Measurements from ENCODE around the gene ATF6B.
A peak's percentile ranks its signal among the peaks of the same experiment; 100 is the strongest.

ATF6B gene

DNA sequence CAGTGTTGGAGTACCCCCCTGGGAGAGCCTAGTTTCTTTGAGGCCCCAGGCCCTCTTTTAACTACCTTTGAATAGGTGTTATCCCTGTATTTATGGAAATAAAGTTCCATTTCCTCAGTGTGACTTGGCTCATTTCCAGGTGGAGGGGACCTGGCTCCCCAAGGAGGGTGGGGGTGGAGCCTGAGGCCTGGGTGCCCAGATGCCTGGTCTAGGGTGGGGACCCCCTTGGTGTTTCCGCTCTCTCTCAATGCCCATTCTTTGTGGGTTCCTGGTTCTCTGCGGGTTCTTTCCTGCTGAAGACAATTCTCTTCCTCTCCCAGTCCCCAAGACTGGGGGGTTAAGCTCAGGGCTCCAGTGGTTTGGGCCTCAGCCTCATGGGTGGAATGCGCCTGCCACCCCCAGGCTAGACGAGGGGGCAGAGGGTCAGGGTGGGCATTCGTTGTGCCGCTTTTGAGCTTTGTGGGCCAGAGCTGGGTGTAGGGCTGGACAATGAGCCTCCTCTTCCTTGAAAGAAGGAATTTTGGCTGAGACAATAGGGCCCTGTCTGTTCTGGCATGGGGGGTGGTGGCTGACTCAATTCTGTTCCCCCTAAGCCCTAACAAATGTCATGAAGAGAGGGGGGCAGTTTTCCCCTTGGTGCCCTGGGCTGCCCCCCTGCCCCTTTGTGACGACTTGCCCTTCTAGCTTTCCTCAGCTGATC is 35.7 kb upstream of the ATF6B start:
- WGBS: 100% methylated on average over 6 of the region's 7 CpGs
- H2AFZ ChIP-seq (ENCODE audit: low read depth, low read length): no peak overlapping the region

DNA sequence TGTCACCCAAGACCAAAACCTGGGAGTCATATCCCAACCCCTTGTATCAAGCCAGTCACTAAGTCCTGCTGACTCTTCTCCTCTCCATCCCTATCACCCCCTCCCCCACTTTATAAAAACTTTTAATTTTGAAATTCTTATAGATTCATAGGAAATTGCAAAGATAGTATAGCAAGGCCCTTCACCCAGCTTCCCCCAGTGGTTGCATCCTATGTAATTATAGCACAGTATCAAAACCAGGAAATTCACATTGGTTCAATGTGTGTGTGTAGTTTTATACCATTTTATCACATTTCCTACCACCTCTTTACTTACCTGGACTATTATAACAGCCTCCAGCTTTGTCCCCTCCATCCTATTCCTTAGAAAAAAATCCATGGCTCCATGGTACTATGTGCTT is 30.0 kb upstream of the ATF6B start:
- no peak overlapping the region for H4K91ac ChIP-seq (ENCODE audit: low read length)
- no peaks in the 10 kb centered on the region for H3K9me3 ChIP-seq (ENCODE audit: control insufficient read depth, low read length)
- H3K4me2 ChIP-seq (ENCODE audit: low read length, poor library complexity, severe bottlenecking): no peak overlapping the region
- no peaks in the 10 kb centered on the region for H3K27me3 ChIP-seq (ENCODE audit: control insufficient read depth in 1 of 2, insufficient read depth in 1 of 2, low read length in 2 of 2)
- H2AK5ac ChIP-seq (ENCODE audit: low read length, severe bottlenecking): no peak overlapping the region
- no peak overlapping the region for H2BK120ac ChIP-seq (ENCODE audit: low read depth, low read length)
- no peak overlapping the region for H2BK5ac ChIP-seq (ENCODE audit: low read depth, low read length, poor library complexity, severe bottlenecking)
- no peak overlapping the region for H3K4ac ChIP-seq (ENCODE audit: low read depth in 1 of 2, low read length in 2 of 2)
- H3K14ac ChIP-seq (ENCODE audit: low read length in 2 of 2): no peak overlapping the region
- no peak overlapping the region for H2BK15ac ChIP-seq (ENCODE audit: low read depth, poor library complexity, severe bottlenecking)
- H3K4me1 ChIP-seq (ENCODE audit: control insufficient read depth, insufficient read depth, low read depth, low read length): peaks cover 16% of the 10 kb centered on the region
- no peak overlapping the region for H3K23ac ChIP-seq (ENCODE audit: low read length in 2 of 2)
- no peak overlapping the region for H2BK12ac ChIP-seq (ENCODE audit: low read length in 2 of 2)
- no peak overlapping the region for H3K18ac ChIP-seq (ENCODE audit: low read depth in 1 of 2, low read length in 2 of 2)
- H3K79me1 ChIP-seq (replicated peaks; ENCODE audit: low read length, poor library complexity, severe bottlenecking): peaks cover 18% of the 10 kb centered on the region
- no peak overlapping the region for H4K8ac ChIP-seq (ENCODE audit: low read length)
- H2AFZ ChIP-seq (ENCODE audit: low read depth, low read length): no peak overlapping the region
- peaks cover 30 to 42% of the 10 kb centered on the region in 2 experiments for H3K36me3 ChIP-seq (ENCODE audit: control insufficient read depth in 1 of 2, insufficient read depth in 2 of 2, low read depth in 1 of 2, low read length in 2 of 2)
- no peak overlapping the region for H3K9ac ChIP-seq (ENCODE audit: low read length)
- no peak overlapping the region for H3K4me3 ChIP-seq (ENCODE audit: insufficient read depth in 1 of 2, low read depth in 1 of 2, low read length in 2 of 2)
- H3K27ac ChIP-seq (ENCODE audit: low read length, poor library complexity, severe bottlenecking): no peak overlapping the region
- no peak for DNase-seq

More for the DNA sequence above, 35.7 kb upstream of the ATF6B start:
- no peak overlapping the region for H4K91ac ChIP-seq (ENCODE audit: low read length)
- no peak overlapping the region for H3K27ac ChIP-seq (ENCODE audit: low read length, poor library complexity, severe bottlenecking)
- no peak overlapping the region for H3K4ac ChIP-seq (ENCODE audit: low read depth in 1 of 2, low read length in 2 of 2)
- no peak overlapping the region for H4K8ac ChIP-seq (ENCODE audit: low read length)
- no peak overlapping the region for H3K4me3 ChIP-seq (ENCODE audit: insufficient read depth in 1 of 2, low read depth in 1 of 2, low read length in 2 of 2)
- H2BK12ac ChIP-seq (ENCODE audit: low read length in 2 of 2): no peak overlapping the region
- no peak overlapping the region for H2BK120ac ChIP-seq (ENCODE audit: low read depth, low read length)
- H3K23ac ChIP-seq (ENCODE audit: low read length in 2 of 2): no peak overlapping the region
- H3K4me2 ChIP-seq (ENCODE audit: low read length, poor library complexity, severe bottlenecking): no peak overlapping the region
- no peak overlapping the region for H2BK5ac ChIP-seq (ENCODE audit: low read depth, low read length, poor library complexity, severe bottlenecking)
- H3K9ac ChIP-seq (ENCODE audit: low read length): no peak overlapping the region
- H3K36me3 ChIP-seq (ENCODE audit: control insufficient read depth in 1 of 2, insufficient read depth in 2 of 2, low read depth in 1 of 2, low read length in 2 of 2): peaks cover 53 to 55% of the 10 kb centered on the region in 2 experiments
- no peaks in the 10 kb centered on the region for H3K27me3 ChIP-seq (ENCODE audit: control insufficient read depth in 1 of 2, insufficient read depth in 1 of 2, low read length in 2 of 2)
- no peak for DNase-seq
- H3K9me3 ChIP-seq (ENCODE audit: control insufficient read depth, low read length): no peaks in the 10 kb centered on the region
- H3K4me1 ChIP-seq (ENCODE audit: control insufficient read depth, insufficient read depth, low read depth, low read length): peaks cover 4% of the 10 kb centered on the region
- no peak overlapping the region for H2AK5ac ChIP-seq (ENCODE audit: low read length, severe bottlenecking)
- H3K79me1 ChIP-seq (replicated peaks; ENCODE audit: low read length, poor library complexity, severe bottlenecking): peaks cover 12% of the 10 kb centered on the region
- H3K18ac ChIP-seq (ENCODE audit: low read depth in 1 of 2, low read length in 2 of 2): no peak overlapping the region
- no peak overlapping the region for H2BK15ac ChIP-seq (ENCODE audit: low read depth, poor library complexity, severe bottlenecking)
- H3K14ac ChIP-seq (ENCODE audit: low read length in 2 of 2): no peak overlapping the region

DNA sequence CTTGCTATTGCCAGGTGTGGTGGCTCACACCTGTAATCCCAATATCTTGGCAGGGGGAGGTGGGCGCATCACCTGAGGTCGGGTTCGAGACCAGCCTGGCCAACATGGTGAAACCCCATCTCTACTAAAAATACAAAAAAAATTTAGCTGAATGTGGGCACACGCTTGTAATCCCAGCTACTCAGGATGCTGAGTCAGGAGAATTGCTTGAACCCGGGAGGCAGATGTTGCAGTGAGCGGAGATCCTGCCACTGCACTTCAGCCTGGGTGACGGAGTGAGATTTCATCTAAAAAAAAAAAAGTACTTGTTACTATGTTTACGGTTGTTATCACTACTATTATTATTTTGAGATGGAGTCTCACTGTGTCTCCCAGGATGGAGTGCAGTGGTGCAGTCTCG is 28.8 kb upstream of the ATF6B start:
- Histone ChIP-seq H3K27ac (ENCODE audit: low read length, poor library complexity, severe bottlenecking) (no peak overlapping the region), H3K9me3 (ENCODE audit: control insufficient read depth, low read length) (no peaks in the 10 kb centered on the region), H2BK5ac (ENCODE audit: low read depth, low read length, poor library complexity, severe bottlenecking) (no peak overlapping the region), H3K4me3 (ENCODE audit: insufficient read depth in 1 of 2, low read depth in 1 of 2, low read length in 2 of 2) (no peak overlapping the region), H3K23ac (ENCODE audit: low read length in 2 of 2) (no peak overlapping the region), H4K8ac (ENCODE audit: low read length) (no peak overlapping the region), H2BK15ac (ENCODE audit: low read depth, poor library complexity, severe bottlenecking) (no peak overlapping the region), H4K91ac (ENCODE audit: low read length) (no peak overlapping the region), H3K27me3 (ENCODE audit: control insufficient read depth in 1 of 2, insufficient read depth in 1 of 2, low read length in 2 of 2) (no peaks in the 10 kb centered on the region), H3K9ac (ENCODE audit: low read length) (no peak overlapping the region), H2BK120ac (ENCODE audit: low read depth, low read length) (no peak overlapping the region), H3K18ac (ENCODE audit: low read depth in 1 of 2, low read length in 2 of 2) (no peak overlapping the region), H3K79me1 (replicated peaks; ENCODE audit: low read length, poor library complexity, severe bottlenecking) (peaks cover 14% of the 10 kb centered on the region), H3K4me2 (ENCODE audit: low read length, poor library complexity, severe bottlenecking) (no peak overlapping the region), H2AFZ (ENCODE audit: low read depth, low read length) (no peak overlapping the region), H2AK5ac (ENCODE audit: low read length, severe bottlenecking) (no peak overlapping the region), H3K14ac (ENCODE audit: low read length in 2 of 2) (no peak overlapping the region), H3K4ac (ENCODE audit: low read depth in 1 of 2, low read length in 2 of 2) (no peak overlapping the region), H3K36me3 (ENCODE audit: control insufficient read depth in 1 of 2, insufficient read depth in 2 of 2, low read depth in 1 of 2, low read length in 2 of 2) (peaks cover 19 to 34% of the 10 kb centered on the region in 2 experiments), H2BK12ac (ENCODE audit: low read length in 2 of 2) (no peak overlapping the region), H3K4me1 (ENCODE audit: control insufficient read depth, insufficient read depth, low read depth, low read length) (peaks cover 23% of the 10 kb centered on the region)
- WGBS: over 99% methylated on average over 8 of the region's 9 CpGs
- no peak for DNase-seq

DNA sequence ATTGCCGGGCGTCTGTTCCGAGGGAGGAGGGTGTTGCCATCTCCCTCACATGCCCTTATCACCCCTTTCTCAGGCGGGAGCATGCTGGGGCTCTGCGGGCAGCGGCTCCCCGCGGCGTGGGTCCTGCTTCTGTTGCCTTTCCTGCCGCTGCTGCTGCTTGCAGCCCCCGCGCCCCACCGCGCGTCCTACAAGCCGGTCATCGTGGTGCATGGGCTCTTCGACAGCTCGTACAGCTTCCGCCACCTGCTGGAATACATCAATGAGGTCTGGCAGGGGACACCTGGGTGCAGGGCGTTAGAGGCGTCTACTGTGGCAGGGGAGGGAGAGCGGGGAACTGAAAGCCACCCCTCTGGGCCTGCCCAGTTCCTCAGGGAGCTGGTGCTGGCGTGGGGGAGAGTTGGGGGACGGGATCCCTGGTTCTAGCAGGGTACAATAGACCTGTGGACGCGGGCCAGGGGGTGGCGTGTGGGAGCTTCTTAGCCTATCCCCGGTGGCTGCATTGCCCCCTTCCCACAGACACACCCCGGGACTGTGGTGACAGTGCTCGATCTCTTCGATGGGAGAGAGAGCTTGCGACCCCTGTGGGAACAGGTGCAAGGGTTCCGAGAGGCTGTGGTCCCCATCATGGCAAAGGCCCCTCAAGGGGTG is 26.6 kb upstream of the ATF6B start:
- Histone ChIP-seq H2AK5ac (ENCODE audit: low read length, severe bottlenecking) (no peak overlapping the region), H3K27ac (ENCODE audit: low read length, poor library complexity, severe bottlenecking) (peak overlapping the region; percentile 86), H3K18ac (ENCODE audit: low read depth in 1 of 2, low read length in 2 of 2) (peak overlapping the region; percentile 24 to 92), H2BK120ac (ENCODE audit: low read depth, low read length) (no peak overlapping the region), H2BK5ac (ENCODE audit: low read depth, low read length, poor library complexity, severe bottlenecking) (no peak overlapping the region), H3K27me3 (ENCODE audit: control insufficient read depth in 1 of 2, insufficient read depth in 1 of 2, low read length in 2 of 2) (peaks cover 5 to 18% of the 10 kb centered on the region in 2 experiments), H3K4me3 (ENCODE audit: insufficient read depth in 1 of 2, low read depth in 1 of 2, low read length in 2 of 2) (peak overlapping the region; percentile 79 to 98), H3K23ac (ENCODE audit: low read length in 2 of 2) (peak overlapping the region in 1 of 2 experiments; percentile 96), H2AFZ (ENCODE audit: low read depth, low read length) (peak overlapping the region; percentile 93), H3K14ac (ENCODE audit: low read length in 2 of 2) (peak overlapping the region in 1 of 2 experiments; percentile 95), H3K9me3 (ENCODE audit: control insufficient read depth, low read length) (no peaks in the 10 kb centered on the region), H3K79me1 (replicated peaks; ENCODE audit: low read length, poor library complexity, severe bottlenecking) (peaks cover 16% of the 10 kb centered on the region), H3K4me1 (ENCODE audit: control insufficient read depth, insufficient read depth, low read depth, low read length) (peaks cover 31% of the 10 kb centered on the region), H3K36me3 (ENCODE audit: control insufficient read depth in 1 of 2, insufficient read depth in 2 of 2, low read depth in 1 of 2, low read length in 2 of 2) (peaks cover 19 to 34% of the 10 kb centered on the region in 2 experiments), H3K9ac (ENCODE audit: low read length) (peak overlapping the region; percentile 97), H4K8ac (ENCODE audit: low read length) (peak overlapping the region; percentile 76), H3K4me2 (ENCODE audit: low read length, poor library complexity, severe bottlenecking) (peak overlapping the region; percentile 88), H2BK12ac (ENCODE audit: low read length in 2 of 2) (peak overlapping the region in 1 of 2 experiments; percentile 86), H4K91ac (ENCODE audit: low read length) (peak overlapping the region; percentile 11), H2BK15ac (ENCODE audit: low read depth, poor library complexity, severe bottlenecking) (no peak overlapping the region), H3K4ac (ENCODE audit: low read depth in 1 of 2, low read length in 2 of 2) (peak overlapping the region; percentile 30 to 52)
- DNase-seq: peak; percentile 84
- 23% methylated on average over 34 of the region's 34 CpGs for WGBS
